Measurements from ENCODE around the gene INPP4B.
A peak's percentile ranks its signal among the peaks of the same experiment; 100 is the strongest.

Gene INPP4B

DNA sequence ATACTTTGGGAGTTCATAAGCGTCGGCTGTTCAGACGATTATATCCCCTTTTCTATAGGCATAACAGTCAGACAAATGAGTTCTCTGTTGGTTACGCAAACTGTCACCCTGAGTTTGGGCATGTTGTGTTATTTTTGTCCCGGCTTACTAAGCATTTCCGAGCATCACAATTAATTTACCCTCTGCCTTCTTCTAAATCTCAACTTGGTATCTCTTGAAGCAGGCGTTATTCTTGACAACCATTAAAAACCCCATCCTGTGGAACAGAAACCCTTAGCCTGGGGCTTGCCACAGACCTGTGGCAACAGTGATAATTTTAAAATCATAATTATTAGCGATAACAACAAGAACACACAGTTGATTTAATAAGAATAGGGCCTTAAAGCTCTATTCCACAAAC lies 558.7 kb downstream of the INPP4B start:
- TF ChIP-seq, protein P1, sequence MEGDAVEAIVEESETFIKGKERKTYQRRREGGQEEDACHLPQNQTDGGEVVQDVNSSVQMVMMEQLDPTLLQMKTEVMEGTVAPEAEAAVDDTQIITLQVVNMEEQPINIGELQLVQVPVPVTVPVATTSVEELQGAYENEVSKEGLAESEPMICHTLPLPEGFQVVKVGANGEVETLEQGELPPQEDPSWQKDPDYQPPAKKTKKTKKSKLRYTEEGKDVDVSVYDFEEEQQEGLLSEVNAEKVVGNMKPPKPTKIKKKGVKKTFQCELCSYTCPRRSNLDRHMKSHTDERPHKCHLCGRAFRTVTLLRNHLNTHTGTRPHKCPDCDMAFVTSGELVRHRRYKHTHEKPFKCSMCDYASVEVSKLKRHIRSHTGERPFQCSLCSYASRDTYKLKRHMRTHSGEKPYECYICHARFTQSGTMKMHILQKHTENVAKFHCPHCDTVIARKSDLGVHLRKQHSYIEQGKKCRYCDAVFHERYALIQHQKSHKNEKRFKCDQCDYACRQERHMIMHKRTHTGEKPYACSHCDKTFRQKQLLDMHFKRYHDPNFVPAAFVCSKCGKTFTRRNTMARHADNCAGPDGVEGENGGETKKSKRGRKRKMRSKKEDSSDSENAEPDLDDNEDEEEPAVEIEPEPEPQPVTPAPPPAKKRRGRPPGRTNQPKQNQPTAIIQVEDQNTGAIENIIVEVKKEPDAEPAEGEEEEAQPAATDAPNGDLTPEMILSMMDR (conservative IDR thresholded peaks at IDR 0.05) = no peak
- H3K27ac ChIP-seq = no peak overlapping the region

DNA sequence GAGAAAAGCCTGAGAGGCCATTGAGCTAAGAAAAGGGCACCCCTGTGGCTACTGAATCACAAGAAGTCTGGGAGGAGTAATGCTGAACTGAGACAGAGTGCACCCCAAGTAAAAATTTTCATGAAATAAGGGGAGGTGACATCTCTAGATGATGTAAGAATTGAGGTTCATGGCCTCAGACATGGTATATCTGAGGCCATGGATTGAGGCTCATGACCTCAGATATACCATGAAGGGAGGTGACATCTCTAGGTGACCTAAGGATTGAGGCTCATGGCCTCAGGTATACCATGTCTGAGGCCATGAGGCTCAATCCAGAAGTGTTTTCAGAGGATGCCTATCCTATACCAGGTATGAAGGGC lies 560.9 kb downstream of the INPP4B start:
- TF ChIP-seq, protein P1 (conservative IDR thresholded peaks at IDR 0.05) = no peak
- no peak overlapping the region for H3K27ac ChIP-seq

GRCh38 chr4:142284402-142285221 lies 561.5 kb downstream of the INPP4B start:
- TF ChIP-seq, protein P1 (conservative IDR thresholded peaks at IDR 0.05) = no peak
- H3K27ac ChIP-seq = no peak overlapping the region

- H3K27ac ChIP-seq = no peak overlapping the region
- TF ChIP-seq, protein P1 (conservative IDR thresholded peaks at IDR 0.05) = peak; percentile 72
Observed at GRCh38 chr4:142282870-142283431, 563.1 kb downstream of the INPP4B start.

DNA sequence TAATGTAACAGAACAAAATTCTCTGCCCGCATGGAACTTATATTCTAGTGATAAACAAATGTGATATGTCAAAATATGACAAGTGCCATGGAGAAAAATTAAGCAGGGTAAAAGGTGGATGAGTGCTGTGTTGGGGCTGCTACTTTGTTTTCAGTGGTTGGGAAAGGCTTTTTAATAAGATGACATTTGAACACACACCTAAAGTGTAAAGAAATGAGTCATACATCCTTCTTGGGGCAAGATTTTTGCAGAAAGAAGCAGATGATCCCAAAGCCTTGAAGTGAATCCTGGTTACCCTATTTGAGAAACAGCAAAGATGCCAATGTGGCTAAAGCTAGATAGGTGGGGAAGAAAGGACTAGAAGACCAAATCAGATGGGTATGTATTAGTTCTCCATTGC lies 564.1 kb downstream of the INPP4B start:
- TF ChIP-seq, protein P1 (conservative IDR thresholded peaks at IDR 0.05) = no peak

GRCh38 chr4:142278663-142279062 lies 567.4 kb downstream of the INPP4B start:
- TF ChIP-seq, protein P1 (conservative IDR thresholded peaks at IDR 0.05) = no peak
- H3K27ac ChIP-seq = no peak overlapping the region

More for the DNA sequence above, 564.1 kb downstream of the INPP4B start:
- H3K27ac ChIP-seq = no peak overlapping the region

DNA sequence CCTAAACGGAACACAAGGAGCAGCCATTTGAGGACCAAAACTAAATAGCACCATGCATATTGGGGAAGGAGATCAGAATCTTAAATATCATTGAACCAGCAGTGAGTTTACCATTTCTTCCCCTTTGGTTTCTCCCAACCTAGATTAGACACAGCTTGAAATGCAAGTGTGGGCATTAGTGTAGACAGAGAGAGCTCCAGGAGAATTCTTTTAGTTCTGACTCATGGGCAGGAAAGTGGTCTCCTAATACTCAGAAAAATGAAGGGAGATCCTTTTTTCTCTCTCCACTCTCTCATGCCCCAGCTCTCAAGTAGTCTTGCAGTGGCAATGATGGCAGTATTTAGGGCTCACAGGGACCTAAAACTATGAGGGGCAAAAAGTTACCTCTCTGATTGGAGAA lies 567.9 kb downstream of the INPP4B start:
- TF ChIP-seq, protein P1 (conservative IDR thresholded peaks at IDR 0.05) = no peak
- no peak overlapping the region for H3K27ac ChIP-seq
